ENCODE data around the gene SLCO2A1.

SLCO2A1 gene

GRCh38 chr3:134064081-134064480 lies 34.4 kb upstream of the SLCO2A1 start:
- Histone ChIP-seq H3K9me3 (ENCODE audit: insufficient read depth, low read length) (no peaks in the 10 kb centered on the region), H3K4me2 (ENCODE audit: low read depth, low read length, poor library complexity, severe bottlenecking) (no peak overlapping the region), H3K4me3 (ENCODE audit: insufficient read depth, low read length, poor library complexity, severe bottlenecking) (no peak overlapping the region), H3F3A (ENCODE audit: insufficient read depth) (no peaks in the 10 kb centered on the region), H3K27ac (ENCODE audit: low read depth, low read length) (no peak overlapping the region), H3K9ac (ENCODE audit: low read length) (no peak overlapping the region), H3K36me3 (ENCODE audit: low read length) (no peaks in the 10 kb centered on the region), H3K27me3 (ENCODE audit: low read length) (0 out of 2 replicates have a peak, but pooled peaks cover 4% of the 10 kb centered on the region), H3K9me2 (replicated peaks; ENCODE audit: insufficient read depth, low read length) (no peaks in the 10 kb centered on the region), H4K20me1 (ENCODE audit: low read depth, low read length) (no peaks in the 10 kb centered on the region), H3K79me2 (ENCODE audit: insufficient read depth, low read length) (no peaks in the 10 kb centered on the region), H2AFZ (ENCODE audit: low read depth, low read length, severe bottlenecking) (no peak overlapping the region)
- TF ChIP-seq EZH2phosphoT487 (conservative IDR thresholded peaks at IDR 0.05; ENCODE audit: low read length) = no peak
- no peak for TF ChIP-seq CTCF (IDR thresholded peaks at IDR 0.05; ENCODE audit: insufficient read depth, low read length, poor library complexity, severe bottlenecking)

GRCh38 chr3:134061401-134061800 lies 31.7 kb upstream of the SLCO2A1 start:
- no peak overlapping the region for H3K4me2 ChIP-seq (ENCODE audit: low read depth, low read length, poor library complexity, severe bottlenecking)
- TF ChIP-seq CTCF (IDR thresholded peaks at IDR 0.05; ENCODE audit: insufficient read depth, low read length, poor library complexity, severe bottlenecking) (no peak), EZH2phosphoT487 (conservative IDR thresholded peaks at IDR 0.05; ENCODE audit: low read length) (no peak)

GRCh38 chr3:134060561-134061385 lies 31.0 kb upstream of the SLCO2A1 start:
- no peaks in the 10 kb centered on the region for H3F3A ChIP-seq (ENCODE audit: insufficient read depth)
- no peak overlapping the region for H3K9ac ChIP-seq (ENCODE audit: low read length)
- TF ChIP-seq CTCF (IDR thresholded peaks at IDR 0.05; ENCODE audit: insufficient read depth, low read length, poor library complexity, severe bottlenecking) = no peak
- TF ChIP-seq EZH2phosphoT487 (conservative IDR thresholded peaks at IDR 0.05; ENCODE audit: low read length) = no peak
- H3K9me2 ChIP-seq (replicated peaks; ENCODE audit: insufficient read depth, low read length) = no peaks in the 10 kb centered on the region
- no peaks in the 10 kb centered on the region for H4K20me1 ChIP-seq (ENCODE audit: low read depth, low read length)
- no peaks in the 10 kb centered on the region for H3K36me3 ChIP-seq (ENCODE audit: low read length)
- H3K9me3 ChIP-seq (ENCODE audit: insufficient read depth, low read length) = no peaks in the 10 kb centered on the region
- H3K4me2 ChIP-seq (ENCODE audit: low read depth, low read length, poor library complexity, severe bottlenecking) = no peak overlapping the region
- no peak overlapping the region for H2AFZ ChIP-seq (ENCODE audit: low read depth, low read length, severe bottlenecking)
- no peak overlapping the region for H3K27ac ChIP-seq (ENCODE audit: low read depth, low read length)
- H3K4me3 ChIP-seq (ENCODE audit: insufficient read depth, low read length, poor library complexity, severe bottlenecking) = no peak overlapping the region
- 0 out of 2 replicates have a peak, but pooled peaks cover 4% of the 10 kb centered on the region for H3K27me3 ChIP-seq (ENCODE audit: low read length)
- no peaks in the 10 kb centered on the region for H3K79me2 ChIP-seq (ENCODE audit: insufficient read depth, low read length)

More at GRCh38 chr3:134061401-134061800, 31.7 kb upstream of the SLCO2A1 start:
- 0 out of 2 replicates have a peak, but pooled peaks cover 4% of the 10 kb centered on the region for H3K27me3 ChIP-seq (ENCODE audit: low read length)
- no peaks in the 10 kb centered on the region for H3K79me2 ChIP-seq (ENCODE audit: insufficient read depth, low read length)
- no peak overlapping the region for H3K4me3 ChIP-seq (ENCODE audit: insufficient read depth, low read length, poor library complexity, severe bottlenecking)
- H3K9ac ChIP-seq (ENCODE audit: low read length) = no peak overlapping the region
- H3K36me3 ChIP-seq (ENCODE audit: low read length) = no peaks in the 10 kb centered on the region
- H4K20me1 ChIP-seq (ENCODE audit: low read depth, low read length) = no peaks in the 10 kb centered on the region
- H2AFZ ChIP-seq (ENCODE audit: low read depth, low read length, severe bottlenecking) = no peak overlapping the region
- H3K9me2 ChIP-seq (replicated peaks; ENCODE audit: insufficient read depth, low read length) = no peaks in the 10 kb centered on the region
- H3K27ac ChIP-seq (ENCODE audit: low read depth, low read length) = no peak overlapping the region
- H3F3A ChIP-seq (ENCODE audit: insufficient read depth) = no peaks in the 10 kb centered on the region
- H3K9me3 ChIP-seq (ENCODE audit: insufficient read depth, low read length) = no peaks in the 10 kb centered on the region

Data from SU-DHL-6 (cell line).